ENCODE results near the gene CBLIF. TPM values are rescaled to one million over a fixed set of nuclear protein-coding genes. Genes with fewer than 3 reads are reported as not detected.
"Not testable (repeated sequence)": the region's sequence is repeated elsewhere in the genome, so short reads cannot be mapped to it uniquely, and the experiment has no call there.

CBLIF gene
- total and polyA plus RNA-seq, 3 donors from 2014 or later: 0.37 to 0.54 TPM; not detected in 1

DNA sequence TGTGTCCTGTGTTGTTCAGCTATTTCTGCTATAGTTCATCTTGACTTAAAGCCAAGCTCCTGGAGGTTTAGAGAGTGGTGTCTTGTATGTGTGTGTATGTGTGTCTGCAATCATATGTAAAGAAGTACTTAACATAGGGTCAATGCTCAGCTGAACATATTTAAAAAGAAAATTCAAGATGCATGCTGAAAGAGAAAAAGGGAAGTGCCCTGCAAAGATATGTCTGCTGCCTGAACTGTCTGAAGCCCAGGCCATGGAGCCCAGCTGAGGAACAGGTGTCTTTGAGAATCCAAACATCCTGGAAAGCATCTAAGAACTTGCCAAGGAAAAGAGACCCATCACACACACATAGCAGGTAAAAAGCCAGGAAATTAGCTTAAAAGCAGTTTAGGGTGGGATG is 14.4 kb upstream of the CBLIF start:
- TF ChIP-seq, protein P1, sequence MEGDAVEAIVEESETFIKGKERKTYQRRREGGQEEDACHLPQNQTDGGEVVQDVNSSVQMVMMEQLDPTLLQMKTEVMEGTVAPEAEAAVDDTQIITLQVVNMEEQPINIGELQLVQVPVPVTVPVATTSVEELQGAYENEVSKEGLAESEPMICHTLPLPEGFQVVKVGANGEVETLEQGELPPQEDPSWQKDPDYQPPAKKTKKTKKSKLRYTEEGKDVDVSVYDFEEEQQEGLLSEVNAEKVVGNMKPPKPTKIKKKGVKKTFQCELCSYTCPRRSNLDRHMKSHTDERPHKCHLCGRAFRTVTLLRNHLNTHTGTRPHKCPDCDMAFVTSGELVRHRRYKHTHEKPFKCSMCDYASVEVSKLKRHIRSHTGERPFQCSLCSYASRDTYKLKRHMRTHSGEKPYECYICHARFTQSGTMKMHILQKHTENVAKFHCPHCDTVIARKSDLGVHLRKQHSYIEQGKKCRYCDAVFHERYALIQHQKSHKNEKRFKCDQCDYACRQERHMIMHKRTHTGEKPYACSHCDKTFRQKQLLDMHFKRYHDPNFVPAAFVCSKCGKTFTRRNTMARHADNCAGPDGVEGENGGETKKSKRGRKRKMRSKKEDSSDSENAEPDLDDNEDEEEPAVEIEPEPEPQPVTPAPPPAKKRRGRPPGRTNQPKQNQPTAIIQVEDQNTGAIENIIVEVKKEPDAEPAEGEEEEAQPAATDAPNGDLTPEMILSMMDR (IDR thresholded peaks at IDR 0.05): no peak
- TF ChIP-seq POLR2A (IDR thresholded peaks at IDR 0.05): no peak
- intact Hi-C loops (cut with DNase I; ENCODE audit: low total_unique reads): no loop called here
- H3K27me3 ChIP-seq: no peaks in the 10 kb centered on the region
- H3K4me1 ChIP-seq: no peaks in the 10 kb centered on the region
- DNase-seq: no peak
- no peaks in the 10 kb centered on the region for H3K36me3 ChIP-seq (ENCODE audit: low read depth, missing control alignments)
- H3K4me3 ChIP-seq: no peak overlapping the region
- H3K27ac ChIP-seq: no peak overlapping the region
- H3K9me3 ChIP-seq: no peaks in the 10 kb centered on the region

DNA sequence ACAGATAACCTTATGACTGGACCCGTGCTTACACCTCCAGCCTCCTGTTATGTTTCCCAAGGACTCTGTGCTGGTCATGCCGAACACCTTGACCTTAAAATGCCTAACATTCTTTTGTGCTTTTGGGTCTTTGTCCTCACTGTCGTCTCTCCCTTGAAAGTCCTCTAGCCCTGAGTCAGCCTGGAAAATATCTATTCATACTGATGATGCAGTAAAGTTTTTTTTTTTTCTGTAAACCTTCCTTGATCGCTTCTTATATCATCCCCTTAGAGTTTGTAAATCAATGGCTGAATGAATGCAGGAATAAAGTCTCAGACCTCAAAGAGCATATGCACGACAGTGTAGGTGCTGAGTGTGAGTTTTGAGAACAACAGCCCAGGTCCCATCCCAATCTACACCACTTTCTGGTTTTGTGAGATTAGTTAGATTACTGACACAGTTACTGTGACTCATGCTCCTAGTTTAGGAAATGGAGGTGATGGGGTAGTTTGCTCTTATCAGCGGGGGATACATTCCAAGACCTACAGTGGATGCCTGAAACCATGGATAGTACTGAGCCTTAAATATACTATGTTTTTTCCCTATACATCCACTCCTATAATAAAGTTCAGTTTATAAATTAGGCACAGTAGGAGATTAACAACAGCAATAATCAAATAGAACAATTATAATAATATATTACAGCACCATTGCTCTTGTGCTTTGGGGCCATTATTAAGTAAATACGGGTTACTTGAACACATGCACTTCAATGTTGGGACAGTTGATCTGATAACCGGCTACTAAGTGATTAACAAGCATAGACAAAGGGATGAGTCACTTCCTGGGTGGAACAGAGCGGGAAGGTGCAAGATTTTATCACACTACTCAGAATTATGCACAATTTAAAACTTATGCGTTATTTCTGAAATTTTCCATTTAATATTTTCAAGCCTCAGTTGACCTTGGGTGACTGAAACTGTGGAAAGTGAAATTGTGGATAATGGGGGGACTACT is 12.4 kb upstream of the CBLIF start:
- Histone ChIP-seq H3K27me3 (no peaks in the 10 kb centered on the region), H3K27ac (no peak overlapping the region), H3K9me3 (no peaks in the 10 kb centered on the region), H3K4me1 (no peaks in the 10 kb centered on the region), H3K4me3 (no peak overlapping the region), H3K36me3 (ENCODE audit: low read depth, missing control alignments) (no peaks in the 10 kb centered on the region)
- TF ChIP-seq, protein P1 (IDR thresholded peaks at IDR 0.05): no peak
- TF ChIP-seq POLR2A (IDR thresholded peaks at IDR 0.05): no peak
- 74% methylated on average over 10 of the region's 10 CpGs for WGBS, 2 donors
- DNase-seq: no peak
- intact Hi-C loops (cut with DNase I; ENCODE audit: low total_unique reads): no loop called here

DNA sequence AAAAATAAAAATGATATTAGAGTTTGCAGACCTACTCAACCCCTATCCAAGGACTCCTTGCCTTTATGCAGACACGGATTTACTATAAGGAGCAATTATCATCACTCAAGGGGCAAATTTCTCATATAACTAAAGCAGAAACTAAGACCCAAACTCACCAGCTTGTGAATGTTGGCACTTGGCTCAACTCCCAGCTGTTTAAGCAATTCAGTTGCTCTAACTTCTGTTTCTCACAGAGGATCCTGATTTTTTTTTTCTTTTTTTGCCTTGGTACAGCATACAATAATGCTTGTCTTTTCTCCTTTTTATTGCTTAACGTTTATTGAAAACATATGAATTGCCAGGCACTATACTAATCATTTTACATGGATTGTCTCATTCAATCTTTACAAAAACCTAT is 9.6 kb upstream of the CBLIF start:
- Histone ChIP-seq H3K9me3 (no peaks in the 10 kb centered on the region), H3K4me1 (no peaks in the 10 kb centered on the region), H3K36me3 (ENCODE audit: low read depth, missing control alignments) (no peaks in the 10 kb centered on the region), H3K4me3 (no peak overlapping the region), H3K27me3 (no peaks in the 10 kb centered on the region), H3K27ac (no peak overlapping the region)
- no peak for DNase-seq
- WGBS, 2 donors: 68 to 76% methylated on average over 2 of the region's 2 CpGs
- intact Hi-C loops (cut with DNase I; ENCODE audit: low total_unique reads): no loop called here
- no peak for TF ChIP-seq POLR2A (IDR thresholded peaks at IDR 0.05)
- TF ChIP-seq, protein P1 (IDR thresholded peaks at IDR 0.05): no peak

DNA sequence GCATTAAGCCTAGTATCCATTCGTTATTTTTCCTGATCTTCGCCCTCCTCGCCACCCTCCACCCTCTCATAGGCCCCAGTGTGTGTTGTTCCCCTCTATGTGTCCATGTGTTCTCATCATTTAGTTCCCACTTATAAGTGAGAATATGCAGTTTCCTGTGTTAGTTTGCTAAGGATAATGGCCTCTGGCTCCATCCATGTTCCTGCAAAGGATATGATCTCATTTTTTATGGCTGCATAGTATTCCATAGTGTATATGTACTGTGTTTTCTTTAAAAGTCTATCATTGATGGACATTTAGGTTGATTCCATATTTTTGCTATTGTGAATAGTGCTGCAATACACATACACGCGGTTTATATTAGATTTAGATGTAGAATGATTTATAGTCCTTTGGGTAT is 6.1 kb upstream of the CBLIF start:
- 88 to 91% methylated on average over 5 of the region's 5 CpGs for WGBS, 2 donors
- H3K4me3 ChIP-seq: not testable (repeated sequence)

DNA sequence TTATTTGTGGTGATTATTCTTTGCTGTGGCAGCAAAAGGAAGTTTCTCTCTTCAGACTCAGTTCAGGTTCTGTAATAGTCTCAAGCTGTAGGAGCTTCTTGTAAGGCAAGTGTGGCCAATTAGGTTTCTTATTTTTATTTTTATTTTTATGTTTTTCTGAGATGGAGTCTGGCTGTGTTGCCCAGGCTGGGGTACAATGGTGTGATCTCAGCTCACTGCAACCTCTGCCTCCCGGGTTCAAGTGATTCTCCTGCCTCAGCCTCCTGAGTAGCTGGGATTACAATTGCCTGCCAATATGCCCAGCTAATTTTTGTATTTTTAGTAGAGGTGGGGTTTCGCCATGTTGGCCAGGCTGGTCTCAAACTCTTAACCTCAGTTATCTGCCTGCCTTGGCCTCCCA is 4.3 kb upstream of the CBLIF start:
- H3K27me3 ChIP-seq; intact Hi-C loops (cut with DNase I; ENCODE audit: low total_unique reads); H3K36me3 ChIP-seq (ENCODE audit: low read depth, missing control alignments); DNase-seq; H3K27ac ChIP-seq; H3K4me3 ChIP-seq; H3K4me1 ChIP-seq; H3K9me3 ChIP-seq: not testable (repeated sequence)
- WGBS, 2 donors: 90% methylated on average over 2 of the region's 2 CpGs

More for the DNA sequence above, 6.1 kb upstream of the CBLIF start:
- DNase-seq; H3K27me3 ChIP-seq; intact Hi-C loops (cut with DNase I; ENCODE audit: low total_unique reads); H3K36me3 ChIP-seq (ENCODE audit: low read depth, missing control alignments); H3K9me3 ChIP-seq; H3K4me1 ChIP-seq; H3K27ac ChIP-seq: not testable (repeated sequence)

DNA sequence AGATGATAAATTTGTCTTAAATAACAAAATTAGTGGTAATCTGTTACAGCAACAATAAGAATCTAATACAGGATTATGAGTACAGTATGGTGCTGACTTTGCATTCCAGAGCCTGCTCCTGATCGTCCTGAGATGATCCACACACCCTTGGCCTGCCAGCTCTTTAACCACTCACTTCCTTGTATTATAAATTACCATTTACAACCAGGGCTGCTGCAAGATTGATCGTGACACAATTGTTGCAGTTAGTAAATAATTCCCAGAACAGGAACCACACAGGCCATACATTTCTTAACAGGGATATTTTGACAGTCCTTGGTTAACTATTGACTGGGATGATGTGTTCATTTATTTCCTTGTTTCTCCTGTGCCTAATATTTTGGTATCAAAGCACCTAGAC is 3.8 kb upstream of the CBLIF start:
- intact Hi-C loops (cut with DNase I; ENCODE audit: low total_unique reads): no loop called here
- no peaks in the 10 kb centered on the region for H3K4me1 ChIP-seq
- no peak for DNase-seq
- 44 to 63% methylated on average over 2 of the region's 2 CpGs for WGBS, 2 donors
- H3K36me3 ChIP-seq (ENCODE audit: low read depth, missing control alignments): no peaks in the 10 kb centered on the region
- no peaks in the 10 kb centered on the region for H3K9me3 ChIP-seq
- no peak overlapping the region for H3K27ac ChIP-seq
- H3K4me3 ChIP-seq: no peak overlapping the region
- H3K27me3 ChIP-seq: no peaks in the 10 kb centered on the region
- no peak for TF ChIP-seq POLR2A (IDR thresholded peaks at IDR 0.05)
- TF ChIP-seq, protein P1 (IDR thresholded peaks at IDR 0.05): no peak

DNA sequence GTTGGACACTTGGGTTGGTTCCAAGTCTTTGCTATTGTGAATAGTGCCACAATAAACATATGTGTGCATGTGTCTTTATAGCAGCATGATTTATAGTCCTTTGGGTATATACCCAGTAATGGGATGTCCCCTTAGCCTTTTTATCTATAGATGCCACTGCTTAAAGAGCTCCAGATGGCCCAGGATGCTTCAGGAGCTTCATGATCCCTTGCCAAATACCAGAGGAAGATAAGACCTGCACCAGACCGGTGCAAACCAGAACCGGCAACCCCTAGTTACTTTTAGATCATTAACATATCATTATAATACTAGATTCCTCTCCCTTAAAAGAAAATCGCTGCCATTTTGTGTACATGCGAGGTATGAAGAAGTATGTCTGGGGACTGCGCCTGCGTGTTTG is 3.1 kb upstream of the CBLIF start:
- H3K4me3 ChIP-seq; H3K9me3 ChIP-seq; H3K36me3 ChIP-seq (ENCODE audit: low read depth, missing control alignments); H3K27me3 ChIP-seq; H3K4me1 ChIP-seq; intact Hi-C loops (cut with DNase I; ENCODE audit: low total_unique reads); DNase-seq; H3K27ac ChIP-seq: not testable (repeated sequence)
- whole genome bisulfite sequencing, 2 donors: 84 to 87% methylated on average over 6 of the region's 6 CpGs

Data from testis (tissue), 3 donors.